Spleen (tissue), 11 donors: Measurements from ENCODE around the gene AGPS. TPM values are rescaled to one million over a fixed set of nuclear protein-coding genes. Genes with fewer than 3 reads are reported as not detected.
"Not testable (repeated sequence)": the region's sequence is repeated elsewhere in the genome, so short reads cannot be mapped to it uniquely, and the experiment has no call there.

Experiments used
- DNase-seq: peaks from one replicate; pipeline ENCODE4 v3.0.0-alpha.2; 2020
- H3K27ac ChIP-seq, 8 donors: fragments of 200-600 bp; sonication (generic) in 7 of 8; 1 replicate in 4 of 8; 2 replicates in 4 of 8; pipeline versions ENCODE4 v1.5.0 to v1.8.0; 2016 to 2021; ENCODE audit warnings: inconsistent platforms in 4 of 8, mild to moderate bottlenecking in 4 of 8, moderate library complexity in 1 of 8
- H3K27me3 ChIP-seq, 7 donors: fragments of 200-600 bp; sonication (generic) in 6 of 7; replicated peaks in 1 of 7; 1 replicate in 4 of 7; 2 replicates in 3 of 7; pipeline versions ENCODE4 v1.5.0 to v1.8.0; 2016 to 2021; ENCODE audit warnings: inconsistent platforms in 3 of 7, mild to moderate bottlenecking in 1 of 7
- H3K36me3 ChIP-seq, 6 donors: fragments of 200-600 bp; sonication (generic) in 5 of 6; 1 replicate in 4 of 6; 2 replicates in 2 of 6; pipeline versions ENCODE4 v1.5.0 to v1.8.0; 2016 to 2021; ENCODE audit warnings: inconsistent platforms in 2 of 6
- H3K4me1 ChIP-seq, 6 donors: fragments of 200-600 bp; sonication (generic) in 5 of 6; 1 replicate in 3 of 6; 2 replicates in 3 of 6; pipeline versions ENCODE4 v1.5.0 to v1.8.0; 2016 to 2021; ENCODE audit warnings: inconsistent platforms in 3 of 6
- H3K4me3 ChIP-seq, 8 donors: fragments of 200-600 bp; sonication (generic) in 7 of 8; 1 replicate in 4 of 8; 2 replicates in 4 of 8; pipeline versions ENCODE4 v1.5.0 to v1.8.0; 2016 to 2021; ENCODE audit warnings: inconsistent platforms in 4 of 8, mild to moderate bottlenecking in 4 of 8, moderate library complexity in 2 of 8
- H3K9me3 ChIP-seq, 8 donors: fragments of 200-600 bp; sonication (generic) in 7 of 8; 1 replicate in 4 of 8; 2 replicates in 4 of 8; pipeline versions ENCODE4 v1.5.0 to v1.8.0; 2016 to 2021; ENCODE audit warnings: inconsistent platforms in 4 of 8
- CTCF ChIP-seq, 11 experiments: fragments of 200-600 bp in 7 of 11; fragments of 450-650 bp in 4 of 11; sonication (generic) in 4 of 11; IDR thresholded peaks in 8 of 11; conservative IDR thresholded peaks in 3 of 11; 1 replicate in 7 of 11; 2 replicates in 4 of 11; pipeline versions ENCODE4 v1.4.0 to v1.8.0; 2016 to 2021; ENCODE audit warnings: antibody characterized with exemption in 11 of 11, inconsistent platforms in 4 of 11, mild to moderate bottlenecking in 1 of 11
- POLR2A ChIP-seq, 3 donors: fragments of 450-650 bp; IDR thresholded peaks; one replicate each; pipeline ENCODE4 v1.5.1; 2017; ENCODE audit warnings: antibody characterized with exemption in 3 of 3, mild to moderate bottlenecking in 1 of 3
- POLR2AphosphoS5 ChIP-seq, 3 donors: sonication (generic); formaldehyde crosslinking; IDR thresholded peaks; one replicate each; pipeline ENCODE4 v1.5.1; 2017; ENCODE audit warnings: antibody characterized with exemption in 3 of 3
- WGBS, 5 donors: extraction: QIAGEN DNeasy Blood & Tissue Kit in 3 of 5; methylation state at CpG; one replicate each; pipeline versions ENCODE4 v1.1.5 to v1.1.7; 2013 to 2018; 5-methylcytosine and 5-hydroxymethylcytosine counted together
- intact Hi-C: fragments of 100-400 bp; cut with DNase I; formaldehyde crosslinking; loops from one replicate; pipeline ENCODE4 v1.15.0; 2023; ENCODE audit warnings: low total_unique reads
- polyA plus RNA-seq, 3 donors: library from polyadenylated mRNA; stranded (reverse); fragments of 200-250 nt; gene quantifications; one replicate each; pipeline ENCODE4 v1.2.1, GENCODE V29; 2013
- total RNA-seq, 7 donors: library from RNA; depleted of rRNA in 3 of 7; stranded (reverse); fragments of >200 nt in 3 of 7; fragmentation: NEBNext Ultra II Directional in 4 of 7; extraction: Animal tissue kit (Norgen Biotek cat#: 25700) in 4 of 7; gene quantifications; one replicate each; pipeline versions ENCODE4 v1.1.0 to v1.2.1, GENCODE V29; 2016 to 2021
- donor health status: healthy with polysubstance abuse.
- donor health status: DM: no; HTN: no; CAD: no; lungs with moderate emphysema.
- donor health status: DM: no; HTN: no; CAD: no.
- donor health status: Bipolar disorder and iron deficiency.
- donor health status: healthy.
- donor health status: DM: no; HTN: no; CAD: no.
- donor health status: DM: yes; HTN: yes; CAD: no.

AGPS gene
- total and polyA plus RNA-seq, 10 donors, result 3.3 to 44.5 (median 28.2) TPM

GRCh38 chr2:177547772-177548171 is 155.2 kb downstream of the AGPS start:
- Histone ChIP-seq H3K4me3 (no peak overlapping the region), H3K9me3 (peaks cover 0 to 8% (median 0%) of the 10 kb centered on the region in 8 donors), H3K27me3 (no peaks in the 10 kb centered on the region), H3K27ac (no peak overlapping the region), H3K36me3 (no peaks in the 10 kb centered on the region), H3K4me1 (peaks cover 0 to 11% (median 5%) of the 10 kb centered on the region in 6 donors)
- intact Hi-C loops, result no loop called here
- DNase-seq, result no peak
- WGBS, 5 donors, result 83 to 100% (median 94%) methylated on average over 1 of the region's 1 CpG
- TF ChIP-seq POLR2AphosphoS5 (IDR thresholded peaks at IDR 0.05) (no peak), POLR2A (IDR thresholded peaks at IDR 0.05) (no peak), CTCF (IDR thresholded peaks at IDR 0.05 in 8 of 11, conservative IDR thresholded peaks at IDR 0.05 in 3 of 11) (no peak)

GRCh38 chr2:177548636-177549035 is 156.1 kb downstream of the AGPS start:
- H3K27ac ChIP-seq, result no peak overlapping the region
- no peak for TF ChIP-seq POLR2A (IDR thresholded peaks at IDR 0.05)
- no peak for TF ChIP-seq POLR2AphosphoS5 (IDR thresholded peaks at IDR 0.05)
- intact Hi-C loops, result no loop called here
- no peak overlapping the region for H3K4me3 ChIP-seq
- H3K4me1 ChIP-seq, result peaks cover 0 to 15% (median 10%) of the 10 kb centered on the region in 6 donors
- DNase-seq, result no peak
- no peaks in the 10 kb centered on the region for H3K27me3 ChIP-seq
- H3K36me3 ChIP-seq, result no peaks in the 10 kb centered on the region
- H3K9me3 ChIP-seq, result peaks cover 0 to 8% (median 0%) of the 10 kb centered on the region in 8 donors

- TF ChIP-seq POLR2A (IDR thresholded peaks at IDR 0.05) (no peak), POLR2AphosphoS5 (IDR thresholded peaks at IDR 0.05) (no peak), CTCF (IDR thresholded peaks at IDR 0.05 in 8 of 11, conservative IDR thresholded peaks at IDR 0.05 in 3 of 11) (no peak)
- peaks cover 0 to 18% (median 12%) of the 10 kb centered on the region in 6 donors for H3K4me1 ChIP-seq
These were observed 156.6 kb downstream of the AGPS start for GRCh38 chr2:177549171-177549570.

GRCh38 chr2:177550264-177551200 is 158.0 kb downstream of the AGPS start:
- Histone ChIP-seq H3K27me3 (no peaks in the 10 kb centered on the region), H3K36me3 (no peaks in the 10 kb centered on the region), H3K4me1 (peaks cover 0 to 18% (median 12%) of the 10 kb centered on the region in 6 donors), H3K4me3 (no peak overlapping the region), H3K9me3 (peaks cover 0 to 8% (median 0%) of the 10 kb centered on the region in 8 donors), H3K27ac (no peak overlapping the region)
- 77 to 94% (median 86%) methylated on average over 5 of the region's 5 CpGs for WGBS, 5 donors
- TF ChIP-seq CTCF (IDR thresholded peaks at IDR 0.05 in 8 of 11, conservative IDR thresholded peaks at IDR 0.05 in 3 of 11) (no peak), POLR2AphosphoS5 (IDR thresholded peaks at IDR 0.05) (no peak), POLR2A (IDR thresholded peaks at IDR 0.05) (no peak)
- no peak for DNase-seq
- intact Hi-C loops, result loop anchor here (10.0 kb wide), 1 partner anchor 74 kb away; no protein-coding TSS in a partner anchor

More at GRCh38 chr2:177549171-177549570, 156.6 kb downstream of the AGPS start:
- H3K9me3 ChIP-seq, result peaks cover 0 to 8% (median 0%) of the 10 kb centered on the region in 8 donors
- no peak overlapping the region for H3K27ac ChIP-seq
- intact Hi-C loops, result no loop called here
- H3K4me3 ChIP-seq, result no peak overlapping the region
- no peak for DNase-seq
- H3K36me3 ChIP-seq, result no peaks in the 10 kb centered on the region
- H3K27me3 ChIP-seq, result no peaks in the 10 kb centered on the region

- not testable (repeated sequence) for H3K36me3 ChIP-seq, H3K27ac ChIP-seq, H3K27me3 ChIP-seq, H3K9me3 ChIP-seq, DNase-seq, H3K4me3 ChIP-seq
- WGBS, 5 donors, result 91 to 95% (median 92%) methylated on average over 4 of the region's 4 CpGs
- peaks cover 0 to 18% (median 12%) of the 10 kb centered on the region in 6 donors for H3K4me1 ChIP-seq
- intact Hi-C loops, result loop anchor here (10.0 kb wide), 1 partner anchor 73 kb away; no protein-coding TSS in a partner anchor
These were observed 158.8 kb downstream of the AGPS start for GRCh38 chr2:177551360-177551759.
